Duodenal mucosa (tissue), 2 donors: ENCODE data around the gene COQ4.
A peak's percentile ranks its signal among the peaks of the same experiment; 100 is the strongest.
"Not testable (repeated sequence)": the region's sequence is repeated elsewhere in the genome, so short reads cannot be mapped to it uniquely, and the experiment has no call there.

ENCODE experiments used
- H3K27ac ChIP-seq: one replicate; pipeline ENCODE4 v1.7.0; 2013; ENCODE audit warnings: low read depth, low read length
- H3K27me3 ChIP-seq, 2 donors: one replicate each; pipeline ENCODE4 v1.7.0; 2013; ENCODE audit warnings: low read length in 2 of 2, control low read depth in 1 of 2; ENCODE audit not compliant: insufficient read depth in 2 of 2, control insufficient read depth in 1 of 2
- H3K36me3 ChIP-seq, 2 donors: one replicate each; pipeline ENCODE4 v1.7.0; 2013; ENCODE audit warnings: low read length in 2 of 2, control low read depth in 1 of 2; ENCODE audit not compliant: insufficient read depth in 2 of 2, control insufficient read depth in 1 of 2
- H3K4me1 ChIP-seq, 2 donors: one replicate each; pipeline ENCODE4 v1.7.0; 2013; ENCODE audit warnings: low read length in 2 of 2, control low read depth in 1 of 2; ENCODE audit not compliant: insufficient read depth in 2 of 2, control insufficient read depth in 1 of 2
- H3K4me3 ChIP-seq, 2 donors: one replicate each; pipeline ENCODE4 v1.7.0; 2013; ENCODE audit warnings: low read length in 2 of 2, low read depth in 1 of 2
- H3K9ac ChIP-seq, 2 donors: one replicate each; pipeline ENCODE4 v1.7.0; 2013; ENCODE audit warnings: low read length in 2 of 2, low read depth in 1 of 2
- H3K9me3 ChIP-seq, 2 donors: one replicate each; pipeline ENCODE4 v1.7.0; 2013; ENCODE audit warnings: low read length in 2 of 2, control low read depth in 1 of 2; ENCODE audit not compliant: control insufficient read depth in 1 of 2

The COQ4 gene

DNA sequence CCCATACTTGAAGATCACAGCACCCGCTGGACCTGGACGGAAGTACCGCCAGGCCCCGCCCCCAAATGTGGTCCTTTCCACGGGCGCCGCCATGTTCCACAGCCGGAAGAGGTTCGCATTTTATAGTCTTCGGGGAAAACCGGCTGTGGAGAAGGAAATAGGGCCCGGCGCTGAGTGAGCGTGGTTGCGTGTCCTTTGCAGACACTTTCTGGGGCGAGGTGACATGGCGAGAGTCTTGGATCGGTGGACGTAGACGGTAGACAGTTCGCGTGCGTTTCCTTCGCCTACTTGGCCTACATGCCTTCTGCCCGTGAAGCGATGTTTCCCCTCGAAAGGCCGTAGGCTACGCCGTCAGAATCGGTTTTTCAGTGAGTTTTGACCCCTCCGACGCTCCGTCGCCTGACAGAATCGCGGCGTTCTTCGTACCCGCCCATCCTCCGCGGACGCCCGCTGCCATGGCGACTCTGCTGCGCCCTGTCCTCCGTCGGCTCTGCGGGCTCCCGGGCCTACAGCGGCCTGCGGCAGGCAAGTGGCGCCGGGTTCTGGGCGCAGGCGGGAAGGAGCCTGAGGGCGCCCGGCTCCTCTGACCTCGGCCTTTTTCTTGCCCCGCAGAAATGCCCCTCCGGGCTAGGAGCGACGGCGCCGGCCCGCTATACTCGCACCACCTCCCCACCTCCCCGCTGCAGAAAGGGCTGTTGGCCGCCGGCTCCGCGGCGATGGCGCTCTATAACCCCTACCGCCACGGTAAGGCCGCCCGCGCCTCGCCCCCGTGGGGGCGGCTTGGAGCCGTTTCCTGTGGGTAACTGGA lies at the start of gene COQ4, which contains the start of gene TRUB2:
COQ4 (plus strand) TSS at position 436 of the 808 bp plus-strand sequence; CDS start at position 456, 20 bp downstream.
TRUB2 (minus strand) TSS at position 44 of the 808 bp plus-strand sequence; CDS start at position 5, 39 bp downstream.
- Histone ChIP-seq H3K9ac (peak within 1 kb of the TSS; percentile 74 to 100), H3K27me3 (no peaks in the 10 kb centered on the region), H3K4me1 (peaks cover 20 to 32% of the 10 kb centered on the region in 2 donors), H3K36me3 (peaks cover 21 to 31% of the 10 kb centered on the region in 2 donors), H3K27ac (peak within 1 kb of the TSS; percentile 96), H3K4me3 (peak within 1 kb of the TSS; percentile 98 to 99), H3K9me3 (no peaks in the 10 kb centered on the region)

DNA sequence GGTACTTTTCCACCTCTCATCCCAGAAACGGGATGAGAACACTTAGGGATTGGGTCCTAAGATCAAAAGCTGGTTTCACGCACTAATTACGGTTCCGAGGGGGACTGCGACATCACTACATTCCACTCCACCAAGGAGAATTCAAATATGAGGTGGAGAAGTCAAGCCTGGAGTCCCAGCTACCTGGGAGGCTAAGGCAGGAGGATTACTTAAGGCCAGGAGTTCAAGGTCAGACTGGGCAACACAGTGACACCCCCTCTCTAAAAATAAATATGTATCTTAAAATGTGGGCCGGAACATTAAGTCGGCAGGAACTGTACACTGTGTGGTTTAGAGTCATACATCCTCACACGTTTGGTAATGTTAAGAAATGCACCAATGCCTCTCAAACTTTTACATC lies 48.4 kb upstream of the COQ4 start:
- Histone ChIP-seq H3K4me1 (peaks cover 16 to 20% of the 10 kb centered on the region in 2 donors), H3K4me3 (peak overlapping the region in 1 of 2 donors; percentile 83), H3K9ac (peak overlapping the region in 1 of 2 donors; percentile 89), H3K36me3 (peaks cover 6 to 30% of the 10 kb centered on the region in 2 donors), H3K27me3 (no peaks in the 10 kb centered on the region), H3K27ac (no peak overlapping the region), H3K9me3 (no peaks in the 10 kb centered on the region)

DNA sequence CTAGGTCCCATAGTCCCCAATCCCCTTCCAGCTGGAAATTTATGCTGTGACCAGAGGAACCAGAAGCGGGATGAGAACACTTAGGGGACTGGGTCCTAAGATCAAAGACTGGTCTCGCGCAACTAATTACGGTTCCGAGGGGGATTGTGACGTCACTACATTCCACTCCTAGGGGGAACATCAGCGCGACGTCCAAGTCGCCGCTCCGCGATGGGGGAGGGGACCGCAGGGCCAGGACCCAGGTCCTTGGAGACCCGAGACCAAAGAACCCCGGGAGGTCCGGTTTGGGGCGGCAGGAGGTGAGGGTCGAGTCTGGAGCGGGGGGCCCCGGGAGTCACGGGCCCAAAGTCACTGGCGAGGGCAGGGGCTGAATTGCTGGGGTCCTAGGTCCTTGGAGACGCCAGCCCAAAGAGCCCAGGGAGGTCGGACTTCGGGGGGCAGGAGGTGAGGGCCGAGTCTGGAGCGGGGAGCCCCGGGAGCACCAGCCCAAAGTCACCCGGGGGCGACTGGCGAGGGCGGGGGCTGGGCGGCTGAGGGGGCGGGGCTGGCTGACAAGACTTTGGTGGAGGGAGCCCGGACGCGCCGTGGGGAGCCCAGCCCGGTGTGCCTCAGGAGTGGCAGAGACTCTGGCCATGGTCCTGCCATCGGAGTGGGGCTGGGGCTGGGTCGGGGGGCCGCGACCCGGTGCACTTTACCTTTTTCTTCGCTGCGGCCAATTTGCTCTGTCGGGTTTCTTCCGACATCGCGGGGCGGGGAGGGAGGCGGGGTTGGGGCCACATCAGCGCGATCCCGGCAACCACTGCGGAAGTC lies 47.2 kb upstream of the COQ4 start, which contains the start of gene GOLGA2:
GOLGA2 (minus strand) TSS at position 810 of the 810 bp plus-strand sequence; CDS start at position 779, 31 bp downstream.
- H3K4me1 ChIP-seq, result peaks cover 16 to 20% of the 10 kb centered on the region in 2 donors
- no peaks in the 10 kb centered on the region for H3K9me3 ChIP-seq
- peak within 1 kb of the TSS; percentile 88 to 97 for H3K4me3 ChIP-seq
- H3K27ac ChIP-seq, result peak within 1 kb of the TSS; percentile 74
- H3K36me3 ChIP-seq, result peaks cover 6 to 24% of the 10 kb centered on the region in 2 donors
- H3K9ac ChIP-seq, result peak within 1 kb of the TSS; percentile 93 to 97
- H3K27me3 ChIP-seq, result no peaks in the 10 kb centered on the region

DNA sequence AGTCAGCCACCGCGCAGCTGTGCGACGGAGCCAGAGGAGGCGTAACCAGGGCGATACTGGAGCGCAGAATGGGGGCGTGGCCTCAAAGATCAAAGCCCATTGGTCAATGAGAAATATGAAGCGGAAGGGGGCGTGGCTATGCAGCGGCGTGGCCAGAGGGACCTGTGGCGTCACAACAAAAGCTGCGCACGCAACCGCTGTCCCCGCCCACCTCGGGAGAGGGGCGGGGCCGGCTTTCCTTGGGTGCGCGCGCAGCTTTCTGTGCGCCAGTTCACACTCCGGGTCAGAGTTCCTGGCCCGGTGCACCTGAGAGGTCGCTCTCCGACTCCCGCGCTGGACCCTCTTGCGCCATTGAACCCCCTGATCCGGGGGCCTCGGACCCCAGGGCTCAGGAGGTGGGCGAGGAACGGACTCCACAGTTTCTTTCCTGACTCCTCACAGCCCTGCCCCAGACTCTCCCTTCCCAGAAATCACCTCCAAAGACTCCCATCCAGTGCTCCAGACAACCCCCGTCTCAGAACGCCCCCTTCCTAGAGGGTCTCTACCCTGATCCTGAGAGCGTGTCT lies 46.5 kb upstream of the COQ4 start, which contains the start of gene SWI5:
SWI5 (plus strand) TSS at position 269 of the 566 bp plus-strand sequence.
- Histone ChIP-seq H3K9me3 (no peaks in the 10 kb centered on the region), H3K4me1 (peaks cover 16 to 20% of the 10 kb centered on the region in 2 donors)

DNA sequence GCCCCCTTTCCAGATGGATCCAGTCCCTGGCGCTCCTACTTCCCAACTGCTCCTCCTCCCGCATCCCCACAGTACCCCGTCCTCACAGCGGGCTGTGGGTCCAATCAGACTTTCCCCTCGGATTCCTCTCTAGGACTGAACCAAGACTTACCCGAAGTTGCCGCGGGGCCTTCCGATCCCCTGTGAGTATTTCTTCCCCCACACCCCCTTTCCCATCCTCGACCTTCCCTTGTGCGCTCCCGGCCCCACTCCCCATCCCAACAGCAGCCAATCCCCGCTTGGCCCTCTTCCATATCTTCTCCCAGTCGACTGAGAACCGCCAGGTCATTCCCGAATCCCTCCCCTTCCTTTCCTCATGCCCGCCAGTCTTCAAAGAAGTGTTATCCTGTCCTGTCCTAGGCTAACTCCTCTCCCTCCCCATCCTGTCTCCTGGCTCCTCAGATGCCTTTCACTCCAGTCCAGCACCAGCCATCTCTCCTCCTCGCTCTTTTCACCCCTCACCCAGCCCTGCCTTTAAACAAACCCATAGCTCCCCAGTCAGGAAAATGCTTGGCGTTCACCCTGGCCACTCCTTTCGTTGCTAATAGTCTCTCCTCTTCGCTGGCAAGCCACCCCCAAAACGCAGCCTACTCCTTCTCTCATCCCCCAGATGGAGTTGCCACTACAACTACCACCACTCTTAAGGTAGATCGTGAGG lies 45.9 kb upstream of the COQ4 start:
- Histone ChIP-seq H3K36me3 (peaks cover 0 to 15% of the 10 kb centered on the region in 2 donors), H3K9ac (peak overlapping the region; percentile 93 to 97), H3K27ac (peak overlapping the region; percentile 74), H3K27me3 (no peaks in the 10 kb centered on the region), H3K4me3 (peak overlapping the region; percentile 88 to 97), H3K4me1 (peaks cover 16 to 20% of the 10 kb centered on the region in 2 donors), H3K9me3 (no peaks in the 10 kb centered on the region)

More for the DNA sequence above, 46.5 kb upstream of the COQ4 start, which contains the start of gene SWI5:
- no peaks in the 10 kb centered on the region for H3K27me3 ChIP-seq
- H3K27ac ChIP-seq, result peak within 1 kb of the TSS; percentile 74
- peak within 1 kb of the TSS; percentile 88 to 97 for H3K4me3 ChIP-seq
- peak within 1 kb of the TSS; percentile 93 to 97 for H3K9ac ChIP-seq
- peaks cover 5 to 21% of the 10 kb centered on the region in 2 donors for H3K36me3 ChIP-seq

DNA sequence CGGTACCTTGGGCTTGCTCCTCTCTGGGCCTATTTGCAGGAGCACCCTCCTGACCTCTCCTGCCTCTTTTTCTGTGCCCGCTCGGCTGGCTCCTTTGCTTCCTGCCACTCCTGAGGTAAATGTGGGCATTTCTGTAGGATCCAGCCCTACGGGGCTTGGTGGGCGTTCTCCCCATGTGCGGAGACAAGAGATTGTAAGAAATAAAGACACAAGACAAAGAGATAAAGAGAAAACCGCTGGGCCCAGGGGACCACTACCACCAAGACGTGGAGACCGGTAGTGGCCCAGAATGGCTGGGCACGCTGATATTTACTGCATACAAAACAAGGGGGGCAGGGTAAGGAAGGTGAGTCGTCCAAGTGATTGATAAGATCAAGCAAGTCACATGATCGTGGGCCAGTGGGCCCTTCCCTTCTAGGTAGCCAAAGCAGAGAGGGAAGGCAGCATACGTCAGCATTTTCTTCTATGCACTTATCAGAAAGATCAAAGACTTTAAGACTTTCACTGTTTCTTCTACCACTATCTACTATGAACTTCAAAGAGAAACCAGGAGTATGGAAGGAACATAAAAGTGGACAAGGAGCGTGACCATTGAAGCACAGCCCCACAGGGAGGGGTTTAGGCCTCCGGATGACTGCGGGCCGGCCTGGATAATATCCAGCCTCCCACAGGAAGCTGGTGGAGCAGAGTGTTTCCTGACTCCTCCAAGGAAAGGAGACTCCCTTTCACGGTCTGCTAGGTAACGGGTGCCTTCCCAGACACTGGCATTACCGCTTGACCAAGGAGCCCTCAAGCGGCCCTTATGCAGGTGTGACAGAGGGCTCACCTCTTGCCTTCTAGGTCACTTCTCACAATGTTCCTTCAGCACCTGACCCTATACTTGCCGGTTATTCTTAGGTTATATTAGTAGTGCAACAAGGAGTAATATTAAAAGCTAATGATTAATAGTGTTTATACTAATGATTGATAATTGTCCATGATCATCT lies 43.3 kb upstream of the COQ4 start:
- H3K27me3 ChIP-seq, H3K9me3 ChIP-seq, H3K36me3 ChIP-seq, H3K4me3 ChIP-seq, H3K9ac ChIP-seq, H3K27ac ChIP-seq: not testable (repeated sequence)
- H3K4me1 ChIP-seq, result peaks cover 9 to 18% of the 10 kb centered on the region in 2 donors

DNA sequence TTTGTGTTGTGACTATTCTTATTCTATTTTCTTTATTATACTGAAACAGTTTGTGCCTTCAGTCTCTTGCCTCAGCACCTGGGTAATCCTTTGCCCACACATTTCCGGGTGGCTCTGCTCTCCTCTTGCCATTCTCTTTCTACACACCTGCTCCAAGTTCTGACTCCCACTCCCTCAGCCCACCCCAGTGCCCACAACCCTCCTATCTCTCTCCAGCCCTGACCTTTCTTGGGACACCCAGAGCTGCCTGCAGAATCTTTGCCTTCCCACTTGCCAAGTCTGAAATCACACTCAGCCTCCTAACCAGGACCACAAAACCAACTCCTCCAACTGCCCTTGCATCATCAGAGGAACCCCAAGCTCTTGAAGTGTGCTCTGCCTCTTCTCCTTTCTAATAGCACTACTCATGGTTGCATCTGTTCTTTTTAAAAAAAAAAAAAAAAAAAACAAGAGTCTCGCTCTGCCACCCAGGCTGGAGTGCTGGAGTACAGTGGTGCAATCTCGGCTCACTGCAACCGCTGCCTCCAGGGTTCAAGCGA lies 42.5 kb upstream of the COQ4 start:
- no peak overlapping the region for H3K9ac ChIP-seq
- H3K27ac ChIP-seq, result no peak overlapping the region
- peaks cover 0 to 4% of the 10 kb centered on the region in 2 donors for H3K36me3 ChIP-seq
- peaks cover 7 to 11% of the 10 kb centered on the region in 2 donors for H3K4me1 ChIP-seq
- H3K4me3 ChIP-seq, result no peak overlapping the region
- no peaks in the 10 kb centered on the region for H3K27me3 ChIP-seq
- H3K9me3 ChIP-seq, result no peaks in the 10 kb centered on the region

DNA sequence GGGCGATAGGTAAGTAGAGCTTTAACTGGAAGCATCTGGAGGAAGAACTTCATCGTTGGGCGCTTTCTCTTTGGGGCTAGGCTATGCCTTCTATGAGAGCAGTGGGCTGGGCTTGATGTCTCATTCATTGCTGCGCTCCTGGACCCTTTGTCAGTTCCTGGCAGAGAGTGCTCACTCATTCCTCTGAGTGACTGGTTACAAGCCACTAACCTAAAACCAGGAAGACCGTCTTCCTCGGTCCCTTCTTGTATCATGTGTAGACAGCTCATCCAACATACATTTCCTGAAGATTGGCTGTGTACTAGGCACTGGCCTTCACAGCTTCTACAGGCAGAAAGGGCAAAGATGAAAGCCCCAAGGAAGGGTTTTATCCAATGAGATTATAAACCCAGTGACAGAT lies 40.1 kb upstream of the COQ4 start:
- Histone ChIP-seq H3K4me1 (no peaks in the 10 kb centered on the region), H3K9me3 (no peaks in the 10 kb centered on the region), H3K4me3 (no peak overlapping the region), H3K36me3 (peaks cover 13 to 17% of the 10 kb centered on the region in 2 donors), H3K9ac (no peak overlapping the region), H3K27me3 (no peaks in the 10 kb centered on the region), H3K27ac (no peak overlapping the region)
